Endothelial cell of umbilical vein (primary cell): Measurements from ENCODE around the gene TEN1. TPM values are rescaled to one million over a fixed set of nuclear protein-coding genes. Genes with fewer than 3 reads are reported as not detected.

Experiments used
- BruUV-seq: library from RNA; stranded (reverse); fragments of 400-500 nt; replicated peaks from 2 replicates; lab custom pipeline; 2021; lab: Mats Ljungman, UMichigan
- CTCF ChIA-PET: fragments of 300-600, 350-600 bp; sonication (Branson Sonifier 250); formaldehyde crosslinking; loops from one replicate; lab custom pipeline; 2021; ENCODE audit warnings: antibody characterized with exemption, inconsistent platforms; lab: Charles Lee
- POLR2A ChIA-PET: fragments of 300-600, 350-600 bp; sonication (Branson Sonifier 250); formaldehyde crosslinking; loops from one replicate; lab custom pipeline; 2021; ENCODE audit warnings: antibody characterized with exemption, inconsistent platforms; lab: Charles Lee
- DNase-seq: peaks from one replicate; pipeline ENCODE4 v3.0.0-alpha.2; 2011; ENCODE audit warnings: low read depth, low spot score
- FAIRE-seq: peaks from 2 replicates; lab custom pipeline; 2011; peaks lifted over from hg19 to GRCh38; lab: Jason Lieb, UNC
- H2AFZ ChIP-seq: 2 replicates; pipeline ENCODE4 v1.6.0; 2012; ENCODE audit warnings: low read depth, low read length, control low read depth, inconsistent platforms
- H3K27ac ChIP-seq: 2 replicates; pipeline ENCODE4 v1.5.1; 2011; ENCODE audit warnings: low read depth, mild to moderate bottlenecking, control low read depth, low read length, moderate library complexity; ENCODE audit not compliant: insufficient read depth
- H3K27me3 ChIP-seq, 2 experiments: 2 replicates each; pipeline versions ENCODE4 v1.6.0 to v1.6.1; 2011; ENCODE audit warnings: low read length in 2 of 2, mixed read lengths in 1 of 2; ENCODE audit not compliant: control insufficient read depth in 2 of 2, insufficient read depth in 2 of 2
- H3K36me3 ChIP-seq, 2 experiments: 2 replicates in 1 of 2; 3 replicates in 1 of 2; pipeline ENCODE4 v1.5.1; 2011; ENCODE audit warnings: low read length in 2 of 2, mild to moderate bottlenecking in 1 of 2, moderate library complexity in 1 of 2; ENCODE audit not compliant: control insufficient read depth in 2 of 2, insufficient read depth in 2 of 2; ENCODE audit errors: extremely low read depth in 1 of 2
- H3K4me1 ChIP-seq: 3 replicates; pipeline ENCODE4 v1.5.1; 2011; ENCODE audit warnings: mild to moderate bottlenecking, low read length; ENCODE audit not compliant: control insufficient read depth, insufficient read depth; ENCODE audit errors: extremely low read depth
- H3K4me2 ChIP-seq: 2 replicates; pipeline ENCODE4 v1.6.1; 2011; ENCODE audit warnings: low read length, control low read depth, mixed read lengths; ENCODE audit not compliant: insufficient read depth
- H3K4me3 ChIP-seq, 3 experiments: fragments of 200-600 bp in 1 of 3; sonication (generic), shearing (Covaris generic) in 1 of 3; replicated peaks in 1 of 3; 2 replicates each; pipeline ENCODE4 v1.5.1; 2011 to 2016; ENCODE audit warnings: control low read depth in 3 of 3, low read length in 3 of 3, mild to moderate bottlenecking in 2 of 3, inconsistent platforms in 1 of 3, low read depth in 1 of 3, moderate library complexity in 1 of 3; ENCODE audit not compliant: insufficient read depth in 1 of 3
- H3K79me2 ChIP-seq: 2 replicates; pipeline ENCODE4 v1.6.0; 2012; ENCODE audit warnings: low read length, inconsistent platforms; ENCODE audit not compliant: control insufficient read depth, insufficient read depth
- H3K9ac ChIP-seq: replicated peaks from 2 replicates; pipeline ENCODE3; 2011; ENCODE audit warnings: low read length, control low read depth; ENCODE audit not compliant: insufficient read depth; ENCODE audit errors: extremely low read depth
- H3K9me1 ChIP-seq: replicated peaks from 3 replicates; pipeline ENCODE4 v1.6.0; 2011; ENCODE audit warnings: mild to moderate bottlenecking, low read length; ENCODE audit not compliant: control insufficient read depth, insufficient read depth; ENCODE audit errors: extremely low read depth
- H3K9me3 ChIP-seq: replicated peaks from 2 replicates; pipeline ENCODE4 v1.5.1; 2012; ENCODE audit warnings: low read length, inconsistent platforms; ENCODE audit not compliant: control insufficient read depth, insufficient read depth
- H4K20me1 ChIP-seq: replicated peaks from 2 replicates; pipeline ENCODE3; 2011; ENCODE audit warnings: mild to moderate bottlenecking, low read length; ENCODE audit not compliant: control insufficient read depth, insufficient read depth; ENCODE audit errors: extremely low read depth
- CTCF ChIP-seq, 2 donors: IDR thresholded peaks; 1 replicate in 1 of 2; 2 replicates in 1 of 2; pipeline ENCODE4 v1.5.1; 2011; ENCODE audit warnings: low read length in 2 of 2, mild to moderate bottlenecking in 2 of 2, moderate library complexity in 2 of 2, control low read depth in 1 of 2, inconsistent platforms in 1 of 2, low read depth in 1 of 2; ENCODE audit not compliant: insufficient read depth in 1 of 2; ENCODE audit errors: extremely low read depth in 1 of 2
- EZH2 ChIP-seq: IDR thresholded peaks from 2 replicates; pipeline ENCODE4 v1.6.1; 2012; ENCODE audit warnings: borderline replicate concordance, low read depth, mild to moderate bottlenecking, moderate library complexity, low read length, inconsistent platforms; ENCODE audit not compliant: severe bottlenecking
- FOS ChIP-seq: IDR thresholded peaks from 2 replicates; pipeline ENCODE4 v1.6.1; 2011; ENCODE audit warnings: mild to moderate bottlenecking, low read length, moderate library complexity, borderline replicate concordance; ENCODE audit not compliant: insufficient read depth
- GATA2 ChIP-seq: IDR thresholded peaks from 2 replicates; pipeline ENCODE4 v1.7.0; 2011; ENCODE audit warnings: low read depth, mild to moderate bottlenecking, moderate library complexity, mixed read lengths, low read length; ENCODE audit not compliant: insufficient read length, insufficient read depth
- JUN ChIP-seq: IDR thresholded peaks from 2 replicates; pipeline ENCODE4 v1.6.1; 2011; ENCODE audit warnings: borderline replicate concordance, low read depth; ENCODE audit not compliant: insufficient read length, insufficient read depth
- MAX ChIP-seq: IDR thresholded peaks from 2 replicates; pipeline ENCODE4 v1.6.1; 2011; ENCODE audit not compliant: insufficient read depth, insufficient read length
- MYC ChIP-seq: IDR thresholded peaks from one replicate; pipeline ENCODE4 v1.6.1; 2011; ENCODE audit warnings: mild to moderate bottlenecking, low read depth, low read length
- POLR2A ChIP-seq: IDR thresholded peaks from 2 replicates; pipeline ENCODE4 v1.6.1; 2012; ENCODE audit warnings: low read depth, mild to moderate bottlenecking, control low read depth, low read length
- POLR2AphosphoS5 ChIP-seq: IDR thresholded peaks from 2 replicates; pipeline ENCODE4 v1.6.1; 2012; ENCODE audit warnings: low read depth, mild to moderate bottlenecking, control low read depth, low read length, moderate library complexity; ENCODE audit not compliant: insufficient read depth
- dilution Hi-C: fragments of 300-500 bp; cut with MboI; formaldehyde crosslinking; loops from one replicate; pipeline ENCODE4 v1.15.0; 2019; ENCODE audit warnings: low sequenced_read_pairs; ENCODE audit not compliant: extremely low pct_ligation_motif_present
- intact Hi-C: fragments of 100-400 bp; cut with micrococcal nuclease; formaldehyde crosslinking; loops from one replicate; pipeline ENCODE4 v1.10.0; 2022
- polyA plus RNA-seq, 4 experiments: library from polyadenylated mRNA; depleted of rRNA in 3 of 4; stranded (reverse) in 3 of 4; unstranded in 1 of 4; fragments of >200 nt; gene quantifications; 2 replicates each; pipeline versions ENCODE4 v1.2.1 to v1.2.3, GENCODE V29; 2011 to 2012; ENCODE audit warnings: missing spikeins in 1 of 4
- total RNA-seq: library from RNA; stranded (reverse); gene quantifications from 2 replicates; pipeline ENCODE4 v1.2.3, GENCODE V29; 2021

TEN1 gene
- total and polyA plus RNA-seq, 2 donors (not counting 3 experiments of a cell fraction or from before 2014, with no cell fraction given): 18.8 to 29.0 TPM

DNA sequence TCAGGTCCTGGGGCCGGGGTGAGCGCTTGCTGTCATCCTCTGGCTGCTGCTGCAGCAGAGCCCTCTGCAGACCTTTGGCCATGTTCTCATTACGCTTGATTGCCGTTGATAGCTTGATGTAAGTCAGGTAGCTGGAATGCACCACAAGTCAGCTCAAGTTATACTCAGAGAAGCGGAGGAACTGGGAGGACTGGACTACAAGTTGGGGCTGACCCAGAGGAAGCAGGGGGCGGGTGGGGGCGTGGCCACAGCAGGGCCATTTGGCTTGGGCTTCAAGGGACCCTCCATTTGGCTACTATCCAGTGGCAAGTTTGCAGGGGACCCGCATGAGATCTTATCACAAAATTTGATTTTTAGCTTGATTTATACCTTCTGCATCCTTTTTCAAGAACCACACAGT, 67.0 kb downstream of the TEN1 start:
- H3K9ac ChIP-seq: no peak overlapping the region
- CTCF ChIA-PET: interaction anchor here (1.5 to 2.1 kb wide), 2 partner anchors 13 to 32 kb away, joined by 3 to 8 read pairs; no protein-coding TSS in a partner anchor
- no peak overlapping the region for H3K4me2 ChIP-seq
- dilution Hi-C loops: no loop called here
- no peak overlapping the region for H3K4me3 ChIP-seq
- no peaks in the 10 kb centered on the region for H3K9me3 ChIP-seq
- H3K4me1 ChIP-seq: no peaks in the 10 kb centered on the region
- TF ChIP-seq CTCF (IDR thresholded peaks at IDR 0.05; ENCODE audit: extremely low read depth in 1 of 2, insufficient read depth in 1 of 2, low read depth in 1 of 2, low read length in 2 of 2) (no peak), EZH2 (no peak), POLR2AphosphoS5 (no peak), JUN (no peak), GATA2 (no peak), MYC (no peak), FOS (no peak), MAX (no peak), POLR2A (no peak)
- no peaks in the 10 kb centered on the region for H3K9me1 ChIP-seq
- no peak for FAIRE-seq
- BruUV-seq: no TSS peak
- H3K79me2 ChIP-seq: peaks cover 5% of the 10 kb centered on the region
- intact Hi-C loops: no loop called here
- no peaks in the 10 kb centered on the region for H4K20me1 ChIP-seq
- H3K27me3 ChIP-seq: no peaks in the 10 kb centered on the region
- peaks cover 19 to 58% of the 10 kb centered on the region in 2 experiments for H3K36me3 ChIP-seq
- POLR2A ChIA-PET: no interaction called here
- no peak overlapping the region for H2AFZ ChIP-seq
- no peak for DNase-seq
- H3K27ac ChIP-seq: no peak overlapping the region
